KMS-11 (cell line): ENCODE measurements around the gene MDFI.

Experiments used
- H2AFZ ChIP-seq: fragments of 200-600 bp; sonication (generic); 2 replicates; pipeline ENCODE4 v1.6.1; 2016; ENCODE audit warnings: antibody characterized with exemption, mixed run types, low read depth
- H3K27ac ChIP-seq: fragments of 200-600 bp; sonication (generic); 2 replicates; pipeline ENCODE4 v1.6.1; 2016; ENCODE audit warnings: mild to moderate bottlenecking, mixed run types
- H3K27me3 ChIP-seq: fragments of 200-600 bp; sonication (generic); 2 replicates; pipeline ENCODE4 v1.6.1; 2017; ENCODE audit warnings: mild to moderate bottlenecking, low read depth, mixed run types, moderate library complexity; ENCODE audit not compliant: insufficient read depth
- H3K36me3 ChIP-seq: fragments of 200-600 bp; sonication (generic); 2 replicates; pipeline ENCODE4 v1.6.1; 2017; ENCODE audit warnings: mild to moderate bottlenecking, mixed run types; ENCODE audit not compliant: insufficient read depth
- H3K4me1 ChIP-seq: fragments of 200-600 bp; sonication (generic); 2 replicates; pipeline ENCODE4 v1.6.1; 2016; ENCODE audit warnings: mild to moderate bottlenecking, low read depth, mixed run types; ENCODE audit not compliant: poor library complexity, severe bottlenecking
- H3K4me2 ChIP-seq: fragments of 200-600 bp; sonication (generic); 2 replicates; pipeline ENCODE4 v1.7.0; 2016; ENCODE audit warnings: mild to moderate bottlenecking, mixed run types
- H3K4me3 ChIP-seq: fragments of 200-600 bp; sonication (generic); IDR thresholded peaks from 2 replicates; pipeline ENCODE4 v1.6.1; 2017; ENCODE audit warnings: low read depth, low read length, mixed read lengths; ENCODE audit not compliant: insufficient read depth
- H3K79me2 ChIP-seq: fragments of 200-600 bp; sonication (generic); 2 replicates; pipeline ENCODE4 v1.6.1; 2016; ENCODE audit warnings: low read depth, mixed run types; ENCODE audit not compliant: insufficient read depth
- H3K9ac ChIP-seq: fragments of 200-600 bp; sonication (generic); 2 replicates; pipeline ENCODE4 v1.6.1; 2016; ENCODE audit warnings: mild to moderate bottlenecking, mixed run types
- H4K20me1 ChIP-seq: fragments of 200-600 bp; sonication (generic); 2 replicates; pipeline ENCODE4 v1.6.1; 2016; ENCODE audit warnings: mild to moderate bottlenecking, mixed run types; ENCODE audit not compliant: insufficient read depth
- CTCF ChIP-seq: fragments of 200-600 bp; sonication (generic); conservative IDR thresholded peaks from 2 replicates; pipeline ENCODE4 v1.6.1; 2017; ENCODE audit warnings: low read depth, mild to moderate bottlenecking, antibody characterized with exemption, low read length, moderate library complexity, mixed read lengths

Gene MDFI

GRCh38 chr6:41594326-41594725, 43.9 kb upstream of the MDFI start:
- no peaks in the 10 kb centered on the region for H3K36me3 ChIP-seq
- H3K27me3 ChIP-seq = no peaks in the 10 kb centered on the region
- H3K79me2 ChIP-seq = no peaks in the 10 kb centered on the region
- H3K4me3 ChIP-seq = no peak overlapping the region
- H3K4me2 ChIP-seq = no peak overlapping the region
- H3K9ac ChIP-seq = no peak overlapping the region
- no peak overlapping the region for H2AFZ ChIP-seq
- H3K27ac ChIP-seq = no peak overlapping the region
- H3K4me1 ChIP-seq = no peaks in the 10 kb centered on the region
- no peaks in the 10 kb centered on the region for H4K20me1 ChIP-seq
- no peak for TF ChIP-seq CTCF

GRCh38 chr6:41594766-41595165, 43.5 kb upstream of the MDFI start:
- no peak overlapping the region for H2AFZ ChIP-seq
- H3K27me3 ChIP-seq = no peaks in the 10 kb centered on the region
- H3K27ac ChIP-seq = no peak overlapping the region
- no peak overlapping the region for H3K9ac ChIP-seq
- no peak for TF ChIP-seq CTCF
- H4K20me1 ChIP-seq = no peaks in the 10 kb centered on the region
- no peak overlapping the region for H3K4me3 ChIP-seq
- H3K4me2 ChIP-seq = no peak overlapping the region
- no peaks in the 10 kb centered on the region for H3K4me1 ChIP-seq
- no peaks in the 10 kb centered on the region for H3K36me3 ChIP-seq
- no peaks in the 10 kb centered on the region for H3K79me2 ChIP-seq

DNA sequence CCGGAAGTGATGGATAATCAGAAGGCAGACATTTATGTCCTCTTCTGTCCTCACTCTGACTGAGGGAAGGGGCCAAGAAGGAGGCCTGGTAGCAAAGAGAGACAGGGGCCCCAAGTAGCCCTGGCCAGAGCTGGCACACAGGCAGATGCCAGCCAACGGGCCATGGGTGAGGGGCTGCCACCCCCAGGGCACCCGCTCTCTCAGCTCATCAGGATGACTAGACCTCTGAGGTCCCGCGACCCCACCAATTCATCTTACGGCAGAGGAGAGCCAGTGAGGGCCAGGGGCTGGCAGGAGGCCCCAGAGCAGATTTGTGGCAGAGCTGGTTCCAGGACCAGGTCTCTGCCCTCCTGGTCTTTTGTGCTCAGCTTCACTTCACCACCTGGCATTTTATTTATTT, 43.1 kb upstream of the MDFI start:
- H4K20me1 ChIP-seq = no peaks in the 10 kb centered on the region
- no peaks in the 10 kb centered on the region for H3K4me1 ChIP-seq
- no peak overlapping the region for H3K4me3 ChIP-seq
- TF ChIP-seq CTCF = no peak
- H3K9ac ChIP-seq = no peak overlapping the region
- no peaks in the 10 kb centered on the region for H3K36me3 ChIP-seq
- H2AFZ ChIP-seq = no peak overlapping the region
- no peak overlapping the region for H3K27ac ChIP-seq
- H3K79me2 ChIP-seq = no peaks in the 10 kb centered on the region
- H3K4me2 ChIP-seq = no peak overlapping the region
- no peaks in the 10 kb centered on the region for H3K27me3 ChIP-seq

DNA sequence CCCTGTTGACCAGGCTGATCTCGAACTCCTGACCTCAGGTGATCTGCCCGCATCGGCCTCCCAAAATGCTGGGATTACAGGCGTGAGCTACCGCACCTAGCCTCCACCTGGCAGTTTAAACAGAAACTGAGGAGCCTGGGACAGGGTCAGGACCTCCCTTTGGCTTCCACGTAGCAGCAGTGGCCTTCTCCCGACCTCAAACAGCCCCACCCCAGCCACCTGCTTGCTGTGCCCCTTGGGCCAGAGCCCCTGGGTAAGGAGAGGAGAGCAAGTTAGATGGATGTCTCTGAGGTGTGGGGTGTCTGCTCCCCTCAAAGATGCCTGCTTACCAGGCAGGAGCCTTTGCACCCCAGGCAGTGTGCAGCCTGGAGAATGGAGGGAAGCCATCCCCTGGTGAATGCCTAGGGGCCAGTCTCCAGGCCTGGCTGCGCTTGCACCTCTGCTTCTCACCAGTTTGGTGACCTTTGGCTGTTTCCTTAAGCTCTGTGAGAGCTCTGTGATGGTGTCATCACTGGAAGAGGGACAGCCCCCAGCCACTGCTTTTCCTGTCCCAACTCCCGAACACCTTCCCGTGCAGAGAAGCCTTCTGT, 42.1 kb upstream of the MDFI start:
- Histone ChIP-seq H3K4me1 (no peaks in the 10 kb centered on the region), H3K79me2 (no peaks in the 10 kb centered on the region), H3K27ac (no peak overlapping the region), H2AFZ (no peak overlapping the region), H3K9ac (no peak overlapping the region), H3K27me3 (no peaks in the 10 kb centered on the region), H4K20me1 (no peaks in the 10 kb centered on the region), H3K36me3 (no peaks in the 10 kb centered on the region), H3K4me2 (no peak overlapping the region), H3K4me3 (no peak overlapping the region)
- TF ChIP-seq CTCF = no peak
